Neuron (in vitro differentiated cells): Measurements from ENCODE around the gene SPATC1L.
"Not testable (repeated sequence)": the region's sequence is repeated elsewhere in the genome, so short reads cannot be mapped to it uniquely, and the experiment has no call there.

Experiments used
- H2AFZ ChIP-seq: one replicate; pipeline ENCODE4 v1.6.1; 2013; ENCODE audit warnings: low read depth, mild to moderate bottlenecking, inconsistent platforms, low read length, moderate library complexity
- H3K27me3 ChIP-seq: one replicate; pipeline ENCODE4 v1.6.1; 2013; ENCODE audit warnings: low read length; ENCODE audit not compliant: insufficient read depth
- H3K36me3 ChIP-seq: one replicate; pipeline ENCODE4 v1.6.1; 2013; ENCODE audit warnings: low read length; ENCODE audit not compliant: insufficient read depth
- H3K4me1 ChIP-seq: one replicate; pipeline ENCODE4 v1.6.1; 2013; ENCODE audit warnings: low read length; ENCODE audit not compliant: insufficient read depth
- H3K4me3 ChIP-seq: 2 replicates; pipeline ENCODE4 v1.5.1; 2013; ENCODE audit warnings: mild to moderate bottlenecking, low read length, moderate library complexity
- H3K9me3 ChIP-seq: one replicate; pipeline ENCODE4 v1.6.1; 2013; ENCODE audit warnings: low read length

SPATC1L gene

DNA sequence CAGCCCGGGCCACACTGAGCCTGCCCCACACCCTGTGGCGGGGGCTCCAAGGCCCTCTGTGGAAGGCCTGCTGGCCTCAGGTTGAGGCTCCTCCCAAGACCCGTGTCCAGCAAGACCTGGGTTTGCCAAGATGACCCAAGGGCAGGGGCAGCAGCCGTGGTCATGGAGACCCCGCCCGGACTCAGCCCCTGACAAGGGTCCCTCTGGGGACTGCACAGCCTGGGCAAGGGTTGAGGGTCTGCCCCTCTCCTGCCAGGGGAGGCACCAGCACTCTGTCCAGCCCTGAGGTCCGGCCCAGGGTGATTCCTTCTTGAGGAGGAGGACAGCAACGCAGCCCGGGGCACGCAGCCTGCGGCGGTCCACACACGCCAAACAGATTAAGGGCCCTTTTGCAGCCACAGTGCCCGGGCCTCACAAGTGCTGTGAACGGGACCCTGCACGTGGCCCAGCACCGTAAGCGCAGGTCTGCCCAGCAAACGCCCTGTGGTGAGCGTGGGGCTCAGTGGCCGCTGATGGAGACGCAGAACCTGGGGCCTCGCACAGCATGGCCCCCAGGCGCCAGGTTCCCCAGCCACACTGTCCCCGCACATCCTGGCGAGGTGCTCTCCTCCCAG, 3.4 kb downstream of the SPATC1L start:
- Histone ChIP-seq H3K4me1 (no peaks in the 10 kb centered on the region), H3K9me3 (peaks cover 2% of the 10 kb centered on the region), H3K4me3 (no peak overlapping the region), H3K27me3 (no peaks in the 10 kb centered on the region), H2AFZ (no peak overlapping the region), H3K36me3 (no peaks in the 10 kb centered on the region)

DNA sequence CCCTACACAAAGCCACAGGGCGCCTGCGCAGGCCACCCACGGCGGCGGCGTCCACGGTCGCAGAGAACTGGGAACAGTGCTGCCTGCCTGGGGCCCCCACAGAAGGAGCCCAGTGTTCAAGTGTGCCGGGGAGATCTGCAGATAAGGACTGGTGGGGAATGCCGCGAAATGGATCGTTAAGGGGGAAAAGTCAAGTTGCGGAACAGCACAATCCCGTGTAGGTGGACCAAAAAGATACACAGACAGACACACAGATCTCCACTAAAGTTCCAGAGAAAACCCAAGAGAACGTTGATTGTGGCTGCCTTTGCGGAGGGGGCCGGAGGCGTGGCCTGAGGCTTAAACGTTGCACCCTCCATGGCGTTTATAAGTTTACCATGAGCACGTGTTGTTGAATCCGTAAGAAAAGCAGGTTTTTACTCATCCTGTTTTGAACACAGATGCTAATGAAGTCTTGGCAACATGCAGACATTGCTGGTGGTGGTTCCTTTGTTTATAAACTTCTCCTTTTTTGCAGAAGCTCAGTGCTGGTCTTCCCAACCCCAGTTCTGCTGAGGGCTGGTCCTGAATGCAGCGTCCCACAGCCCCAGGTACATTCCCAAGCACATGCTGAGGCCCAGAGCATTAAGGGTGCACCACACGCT, 4.1 kb downstream of the SPATC1L start:
- no peaks in the 10 kb centered on the region for H3K36me3 ChIP-seq
- H3K4me3 ChIP-seq: no peak overlapping the region
- no peak overlapping the region for H2AFZ ChIP-seq
- H3K27me3 ChIP-seq: no peaks in the 10 kb centered on the region
- no peaks in the 10 kb centered on the region for H3K4me1 ChIP-seq
- H3K9me3 ChIP-seq: peaks cover 2% of the 10 kb centered on the region

DNA sequence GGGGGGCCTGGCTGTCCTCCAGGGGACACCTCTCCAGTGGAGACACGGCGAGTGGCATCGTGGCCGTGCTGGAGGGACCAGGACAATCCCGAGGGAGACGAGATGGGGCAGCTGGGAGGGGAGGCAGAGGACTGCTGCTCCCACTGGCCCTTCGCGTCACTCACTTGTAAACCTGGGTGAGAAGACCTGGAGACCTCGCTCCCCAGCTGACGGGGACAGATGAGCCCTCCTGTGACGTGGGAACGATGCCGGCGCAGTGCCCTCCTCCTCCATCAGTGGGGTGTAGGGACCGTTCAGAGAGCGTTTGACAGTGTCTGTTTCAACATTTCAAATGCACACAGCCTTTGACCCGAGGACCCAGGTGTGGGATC, 4.6 kb downstream of the SPATC1L start:
- no peaks in the 10 kb centered on the region for H3K36me3 ChIP-seq
- no peak overlapping the region for H2AFZ ChIP-seq
- H3K27me3 ChIP-seq: no peaks in the 10 kb centered on the region
- no peaks in the 10 kb centered on the region for H3K4me1 ChIP-seq
- H3K9me3 ChIP-seq: peaks cover 2% of the 10 kb centered on the region
- H3K4me3 ChIP-seq: no peak overlapping the region

DNA sequence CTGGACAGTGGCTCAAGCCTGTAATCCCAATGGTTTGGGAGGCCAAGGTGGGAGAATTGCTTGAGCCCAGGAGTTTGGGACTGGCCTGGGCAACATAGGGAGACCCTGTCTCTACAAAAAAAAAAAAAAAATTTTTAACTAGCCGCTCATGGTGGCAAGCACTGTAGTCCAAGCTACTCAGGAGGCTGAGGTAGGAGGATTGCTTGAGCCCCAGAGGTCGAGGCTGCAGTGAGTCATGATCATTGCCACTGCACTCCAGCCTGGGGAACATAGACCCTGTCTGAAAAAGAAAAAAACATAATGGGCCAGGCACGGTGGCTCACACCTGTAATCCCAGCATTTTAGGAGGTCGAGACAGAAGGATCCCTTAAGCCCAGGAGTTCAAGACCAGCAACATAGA, 5.3 kb downstream of the SPATC1L start:
- Histone ChIP-seq H2AFZ (no peak overlapping the region), H3K9me3 (peaks cover 2% of the 10 kb centered on the region), H3K27me3 (no peaks in the 10 kb centered on the region), H3K4me1 (no peaks in the 10 kb centered on the region), H3K4me3 (no peak overlapping the region), H3K36me3 (no peaks in the 10 kb centered on the region)

DNA sequence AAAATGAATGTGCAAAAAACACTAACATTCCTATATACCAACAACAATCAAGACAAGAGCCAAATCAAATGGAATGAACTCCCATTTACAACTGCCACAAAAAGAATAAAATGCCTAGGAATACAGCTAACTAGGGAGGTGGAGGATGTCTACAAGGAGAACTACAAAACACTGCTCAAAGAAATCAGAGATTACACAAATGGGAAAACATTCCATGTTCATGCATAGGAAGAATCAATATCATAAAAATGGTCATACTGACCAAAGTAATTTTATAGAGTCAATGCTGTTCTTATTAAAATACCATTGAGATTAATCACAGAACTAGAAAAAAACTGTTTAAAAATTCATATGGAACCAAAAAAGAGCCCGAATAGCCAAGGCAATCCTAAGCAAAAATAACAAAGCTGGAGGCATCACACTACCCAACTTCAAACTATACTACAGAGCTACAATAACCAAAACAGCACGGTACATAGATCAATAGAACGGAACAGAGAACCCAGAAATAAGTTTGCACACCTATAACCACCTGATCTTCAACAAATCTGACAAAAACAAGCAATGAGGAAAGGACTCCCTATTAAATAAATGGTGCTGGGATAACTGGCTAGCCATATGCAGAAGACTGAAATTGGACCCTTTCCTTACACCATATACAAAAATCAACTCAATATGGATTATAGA, 7.7 kb downstream of the SPATC1L start:
- not testable (repeated sequence) for H2AFZ ChIP-seq, H3K27me3 ChIP-seq, H3K4me3 ChIP-seq, H3K4me1 ChIP-seq, H3K36me3 ChIP-seq
- peaks cover 11% of the 10 kb centered on the region for H3K9me3 ChIP-seq

DNA sequence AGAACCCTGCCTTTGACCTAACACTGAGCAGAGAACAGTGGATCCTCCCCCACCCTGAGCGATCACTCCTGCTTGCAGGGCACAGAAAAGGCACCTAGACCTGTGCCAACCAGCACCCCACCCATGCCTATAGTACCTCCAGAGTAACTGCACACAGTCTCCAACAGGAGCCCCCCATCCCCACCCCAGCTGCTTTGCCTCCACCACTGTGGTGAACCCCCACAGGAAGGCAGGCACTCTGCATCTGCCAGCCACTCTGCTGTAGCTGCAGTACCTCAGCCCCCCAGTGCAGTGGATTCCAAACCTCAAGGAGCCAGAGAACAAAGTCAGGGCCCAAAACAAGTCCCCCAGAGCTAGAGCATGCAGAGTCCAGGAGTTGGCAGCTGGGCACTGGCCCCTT, 10.7 kb downstream of the SPATC1L start:
- no peak overlapping the region for H2AFZ ChIP-seq
- no peaks in the 10 kb centered on the region for H3K27me3 ChIP-seq
- peaks cover 9% of the 10 kb centered on the region for H3K9me3 ChIP-seq
- H3K36me3 ChIP-seq: no peaks in the 10 kb centered on the region
- no peaks in the 10 kb centered on the region for H3K4me1 ChIP-seq
- H3K4me3 ChIP-seq: no peak overlapping the region

DNA sequence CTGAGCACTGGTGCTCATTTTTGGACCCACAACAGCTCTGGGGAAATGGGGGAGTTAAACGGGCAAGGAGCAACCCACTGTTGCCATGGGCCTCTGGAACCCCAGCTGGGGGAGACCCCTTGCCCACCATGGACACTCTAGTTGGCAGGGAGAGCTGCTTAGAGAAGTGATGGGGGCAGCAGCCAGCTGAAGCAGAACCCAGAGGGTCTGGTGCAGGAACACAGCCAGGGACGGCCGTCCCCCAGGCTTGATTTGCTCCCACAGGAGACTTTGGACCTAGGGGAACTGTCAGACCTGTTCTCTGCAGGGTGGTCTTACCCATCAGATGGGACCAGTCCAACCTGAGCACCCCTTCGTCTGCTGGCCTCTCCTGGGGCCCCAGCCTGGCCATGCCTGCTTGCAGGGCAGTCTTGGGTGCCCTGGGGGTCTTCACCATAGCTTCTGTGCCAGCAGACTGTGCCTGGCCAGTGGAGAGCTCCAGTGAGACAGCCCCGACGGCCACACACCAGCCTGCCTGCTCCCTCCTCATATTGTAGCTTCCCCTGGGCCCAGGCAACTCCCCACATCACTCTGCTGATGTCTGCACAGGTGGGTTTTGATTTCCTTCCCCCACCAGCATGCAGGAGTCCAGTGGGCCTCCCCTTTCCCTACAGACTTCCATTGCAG, 11.3 kb downstream of the SPATC1L start:
- no peaks in the 10 kb centered on the region for H3K4me1 ChIP-seq
- H3K9me3 ChIP-seq: peaks cover 9% of the 10 kb centered on the region
- no peaks in the 10 kb centered on the region for H3K27me3 ChIP-seq
- no peak overlapping the region for H2AFZ ChIP-seq
- H3K36me3 ChIP-seq: no peaks in the 10 kb centered on the region
- no peak overlapping the region for H3K4me3 ChIP-seq

DNA sequence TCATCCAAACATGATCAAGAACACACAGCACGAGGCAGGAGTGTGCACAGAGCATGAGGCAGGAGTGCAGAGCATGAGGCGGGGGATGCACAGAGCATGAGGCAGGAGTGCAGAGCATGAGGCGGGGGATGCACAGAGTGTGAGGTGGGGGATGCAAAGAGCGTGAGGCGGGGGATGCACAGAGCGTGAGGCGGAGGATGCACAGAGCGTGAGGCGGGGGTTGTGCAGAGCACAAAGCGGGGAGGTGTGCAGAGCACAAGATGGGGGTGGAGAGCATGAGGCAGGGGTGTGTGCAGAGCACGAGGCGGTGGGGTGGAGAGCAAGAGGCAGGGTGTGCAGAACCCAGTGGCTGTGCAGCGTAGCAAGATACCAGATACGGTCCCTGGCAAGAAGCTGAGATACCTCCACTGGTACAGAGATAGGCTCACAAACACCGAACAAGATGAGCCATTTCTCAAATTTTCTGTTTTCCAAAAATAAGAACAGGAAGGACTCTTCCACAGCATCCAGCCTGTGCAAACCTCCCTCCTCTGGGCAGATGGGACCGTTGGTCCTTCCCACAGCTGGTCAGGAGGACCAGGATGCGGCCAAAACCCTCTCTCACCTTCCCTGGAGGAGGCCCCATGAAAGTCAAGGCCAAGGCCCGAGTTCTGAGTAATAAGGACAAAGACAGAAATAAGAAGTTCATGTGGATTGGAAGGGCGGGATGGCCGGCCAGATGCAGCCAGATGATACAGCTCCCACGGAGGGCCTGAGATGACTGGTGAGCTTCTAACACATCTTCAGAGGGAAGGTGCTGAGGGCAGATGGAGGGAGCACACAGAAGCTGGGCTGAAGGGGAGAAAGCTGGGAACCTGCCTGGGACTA, 12.0 kb downstream of the SPATC1L start:
- no peaks in the 10 kb centered on the region for H3K27me3 ChIP-seq
- H3K9me3 ChIP-seq: peaks cover 9% of the 10 kb centered on the region
- H3K4me1 ChIP-seq: no peaks in the 10 kb centered on the region
- H3K4me3 ChIP-seq: no peak overlapping the region
- H3K36me3 ChIP-seq: peaks cover 2% of the 10 kb centered on the region
- H2AFZ ChIP-seq: no peak overlapping the region

DNA sequence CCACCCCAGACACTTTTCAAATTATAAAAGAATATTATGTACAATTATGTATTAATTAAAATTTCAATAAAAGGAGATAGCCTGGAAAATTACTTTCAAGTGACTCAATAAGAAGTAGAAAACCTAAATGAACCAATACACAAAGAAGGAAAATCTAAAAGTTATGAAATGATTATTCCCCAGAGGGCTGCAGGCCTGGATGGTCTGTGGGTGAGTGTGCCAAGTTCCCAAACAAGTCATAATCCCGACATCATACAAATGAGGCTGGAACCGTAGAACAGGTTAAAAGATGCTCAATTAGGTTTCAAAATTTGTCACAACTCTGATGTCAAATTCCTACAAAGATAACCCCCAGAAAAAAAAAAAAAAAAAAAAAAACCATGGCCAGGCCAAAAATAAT, 12.7 kb downstream of the SPATC1L start:
- Histone ChIP-seq H3K27me3 (no peaks in the 10 kb centered on the region), H2AFZ (no peak overlapping the region), H3K4me1 (no peaks in the 10 kb centered on the region), H3K4me3 (no peak overlapping the region), H3K36me3 (peaks cover 2% of the 10 kb centered on the region), H3K9me3 (peaks cover 9% of the 10 kb centered on the region)

DNA sequence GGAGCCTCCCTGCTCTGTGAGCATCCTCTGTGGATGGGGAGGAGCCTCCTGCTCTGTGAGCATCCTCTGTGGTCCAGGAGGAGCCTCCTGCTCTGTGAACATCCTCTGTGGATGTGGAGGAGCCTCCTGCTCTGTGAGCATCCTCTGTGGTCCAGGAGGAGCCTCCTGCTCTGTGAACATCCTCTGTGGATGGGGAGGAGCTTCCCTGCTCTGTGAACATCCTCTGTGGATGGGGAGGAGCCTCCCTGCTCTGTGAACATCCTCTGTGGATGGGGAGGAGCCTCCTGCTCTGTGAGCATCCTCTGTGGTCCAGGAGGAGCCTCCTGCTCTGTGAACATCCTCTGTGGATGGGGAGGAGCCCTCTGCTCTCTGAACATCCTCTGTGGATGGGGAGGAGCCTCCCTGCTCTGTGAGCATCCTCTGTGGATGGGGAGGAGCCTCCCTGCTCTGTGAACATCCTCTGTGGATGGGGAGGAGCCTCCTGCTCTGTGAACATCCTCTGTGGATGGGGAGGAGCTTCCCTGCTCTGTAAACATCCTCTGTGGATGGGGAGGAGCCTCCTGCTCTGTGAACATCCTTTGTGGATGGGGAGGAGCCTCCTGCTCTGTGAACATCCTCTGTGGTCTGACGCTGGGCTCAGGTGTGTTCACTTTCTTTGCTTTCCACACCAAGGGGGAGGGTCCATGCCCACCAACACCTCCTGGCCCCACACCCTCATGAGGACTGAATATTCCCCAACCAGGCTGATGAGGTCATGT, 13.6 kb downstream of the SPATC1L start:
- H3K36me3 ChIP-seq, H3K4me3 ChIP-seq, H3K4me1 ChIP-seq, H3K9me3 ChIP-seq, H3K27me3 ChIP-seq, H2AFZ ChIP-seq: not testable (repeated sequence)

DNA sequence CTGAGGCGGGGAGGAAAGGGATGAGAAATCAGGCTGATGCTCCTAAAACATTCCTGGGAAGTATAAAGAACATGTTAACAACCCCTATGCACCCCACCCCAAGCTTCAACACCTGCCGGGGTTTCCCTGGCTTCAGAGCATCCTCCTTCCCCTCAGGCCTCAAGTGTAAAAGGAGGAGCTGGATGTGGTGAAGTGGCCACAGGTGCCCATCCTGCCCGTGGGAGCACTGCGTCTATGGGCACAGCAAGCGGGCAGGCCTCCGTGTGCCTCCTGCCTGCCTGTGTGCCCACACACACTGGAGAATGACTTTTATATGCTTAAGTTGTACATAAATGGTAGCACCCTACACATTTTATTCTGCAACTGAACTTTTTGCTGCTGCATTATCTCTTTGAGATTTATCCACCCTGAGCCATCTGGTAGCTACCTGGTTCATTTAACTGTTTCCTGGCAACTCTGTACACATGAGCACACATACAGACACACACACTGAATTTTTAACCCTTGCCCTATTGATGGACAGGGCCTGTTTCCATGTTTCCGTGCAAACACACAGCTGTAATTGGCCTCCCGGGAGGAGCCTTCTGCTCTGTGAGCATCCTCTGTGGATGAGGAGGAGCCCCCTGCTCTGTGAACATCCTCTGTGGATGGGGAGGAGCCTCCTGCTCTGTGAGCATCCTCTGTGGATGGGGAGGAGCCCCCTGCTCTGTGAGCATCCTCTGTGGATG, 15.4 kb downstream of the SPATC1L start:
- Histone ChIP-seq H2AFZ (no peak overlapping the region), H3K36me3 (peaks cover 2% of the 10 kb centered on the region), H3K4me3 (no peak overlapping the region), H3K9me3 (peaks cover 9% of the 10 kb centered on the region), H3K4me1 (no peaks in the 10 kb centered on the region), H3K27me3 (no peaks in the 10 kb centered on the region)

DNA sequence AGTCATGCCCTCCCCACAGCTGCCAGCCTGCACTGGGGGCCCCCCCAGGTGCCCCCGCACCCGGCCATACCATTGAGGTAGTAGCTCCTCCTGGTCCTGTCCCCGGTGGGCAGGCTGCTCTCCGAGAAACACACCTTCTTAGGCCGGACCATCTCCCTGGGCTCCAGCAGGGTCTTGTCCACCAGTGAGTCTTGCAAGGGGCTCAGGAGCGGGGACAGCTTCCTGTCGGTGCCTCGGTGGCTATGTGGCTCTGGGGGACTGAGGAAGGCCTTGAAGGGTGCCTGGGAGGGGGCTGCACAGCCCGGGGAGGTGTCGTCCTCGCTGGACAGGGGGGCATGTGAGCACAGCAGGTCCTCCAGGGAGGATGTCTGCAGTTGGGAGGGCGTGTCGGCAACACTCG, 16.0 kb downstream of the SPATC1L start:
- Histone ChIP-seq H3K4me1 (no peaks in the 10 kb centered on the region), H3K9me3 (peaks cover 3% of the 10 kb centered on the region), H3K27me3 (no peaks in the 10 kb centered on the region), H3K36me3 (peaks cover 2% of the 10 kb centered on the region), H3K4me3 (no peak overlapping the region), H2AFZ (no peak overlapping the region)
